MM.1S (cell line): ENCODE data around the gene GRIK4.

Experiments used
- DNase-seq: peaks from one replicate; pipeline ENCODE4 v3.0.0-alpha.2; 2015
- H2AFZ ChIP-seq: fragments of 300-600 bp; sonication (generic); 2 replicates; pipeline ENCODE4 v1.6.0; 2016; ENCODE audit warnings: antibody characterized with exemption, low read length
- H3F3A ChIP-seq: fragments of 300-600 bp; sonication (generic); 2 replicates; pipeline ENCODE4 v1.6.1; 2016; ENCODE audit warnings: mild to moderate bottlenecking, antibody characterized with exemption, low read length, moderate library complexity, mixed read lengths; ENCODE audit not compliant: insufficient read depth
- H3K27ac ChIP-seq: fragments of 300-600 bp; sonication (generic); 2 replicates; pipeline ENCODE4 v1.5.1; 2016; ENCODE audit warnings: mild to moderate bottlenecking, low read length
- H3K27me3 ChIP-seq: fragments of 300-600 bp; sonication (generic); replicated peaks from 2 replicates; pipeline ENCODE4 v1.6.0; 2016; ENCODE audit warnings: low read length; ENCODE audit not compliant: insufficient read depth
- H3K36me3 ChIP-seq: fragments of 300-600 bp; sonication (generic); replicated peaks from 2 replicates; pipeline ENCODE4 v1.6.1; 2016; ENCODE audit warnings: mild to moderate bottlenecking, low read length, mixed read lengths; ENCODE audit not compliant: insufficient read depth
- H3K4me1 ChIP-seq: fragments of 300-600 bp; sonication (generic); 2 replicates; pipeline ENCODE4 v1.6.1; 2016; ENCODE audit warnings: low read length, mixed read lengths
- H3K4me2 ChIP-seq: fragments of 300-600 bp; sonication (generic); 2 replicates; pipeline ENCODE4 v1.6.0; 2016; ENCODE audit warnings: low read depth, low read length
- H3K4me3 ChIP-seq: fragments of 300-600 bp; sonication (generic); 2 replicates; pipeline ENCODE4 v1.5.1; 2016; ENCODE audit warnings: low read length, mixed read lengths
- H3K79me2 ChIP-seq: fragments of 300-600 bp; sonication (generic); 2 replicates; pipeline ENCODE4 v1.6.1; 2016; ENCODE audit warnings: mixed run types, low read length, mixed read lengths
- H3K9ac ChIP-seq: fragments of 300-600 bp; sonication (generic); 2 replicates; pipeline ENCODE4 v1.6.1; 2016; ENCODE audit warnings: low read length, mixed read lengths
- H3K9me2 ChIP-seq: fragments of 300-600 bp; sonication (generic); replicated peaks from 2 replicates; pipeline ENCODE4 v1.6.1; 2016; ENCODE audit warnings: mild to moderate bottlenecking, low read length, mixed read lengths; ENCODE audit not compliant: insufficient read depth
- H3K9me3 ChIP-seq: fragments of 300-600 bp; sonication (generic); replicated peaks from 2 replicates; pipeline ENCODE4 v1.6.1; 2016; ENCODE audit warnings: mild to moderate bottlenecking, low read length, mixed read lengths; ENCODE audit not compliant: insufficient read depth
- H4K20me1 ChIP-seq: fragments of 300-600 bp; sonication (generic); 2 replicates; pipeline ENCODE4 v1.6.1; 2016; ENCODE audit warnings: mild to moderate bottlenecking, low read length, moderate library complexity, mixed read lengths; ENCODE audit not compliant: insufficient read depth
- CTCF ChIP-seq: fragments of 300-600 bp; sonication (generic); IDR thresholded peaks from 2 replicates; pipeline ENCODE4 v1.5.1; 2016; ENCODE audit warnings: antibody characterized with exemption, low read length, mixed read lengths
- EZH2 ChIP-seq: fragments of 300-600 bp; sonication (generic); optimal IDR thresholded peaks from 2 replicates; pipeline ENCODE3; 2017; ENCODE audit warnings: low read depth, mild to moderate bottlenecking, antibody characterized with exemption, low read length, mixed read lengths
- EZH2phosphoT487 ChIP-seq: fragments of 300-600 bp; sonication (generic); IDR thresholded peaks from 2 replicates; pipeline ENCODE4 v1.6.1; 2018; ENCODE audit warnings: antibody characterized with exemption, low read length

The GRIK4 gene

GRCh38 chr11:120574876-120575275 is 63.3 kb downstream of the GRIK4 start:
- no peak overlapping the region for H3K4me2 ChIP-seq
- H3K9me3 ChIP-seq, result no peaks in the 10 kb centered on the region
- no peaks in the 10 kb centered on the region for H3K79me2 ChIP-seq
- H3K4me1 ChIP-seq, result no peaks in the 10 kb centered on the region
- no peaks in the 10 kb centered on the region for H3K9me2 ChIP-seq
- H2AFZ ChIP-seq, result no peak overlapping the region
- H3K4me3 ChIP-seq, result no peak overlapping the region
- no peaks in the 10 kb centered on the region for H3F3A ChIP-seq
- H3K9ac ChIP-seq, result no peak overlapping the region
- TF ChIP-seq EZH2 (no peak), CTCF (no peak), EZH2phosphoT487 (no peak)
- no peaks in the 10 kb centered on the region for H4K20me1 ChIP-seq
- DNase-seq, result no peak
- no peak overlapping the region for H3K27ac ChIP-seq
- H3K36me3 ChIP-seq, result no peaks in the 10 kb centered on the region
- no peaks in the 10 kb centered on the region for H3K27me3 ChIP-seq

GRCh38 chr11:120575461-120575860 is 63.9 kb downstream of the GRIK4 start:
- Histone ChIP-seq H3K4me1 (no peaks in the 10 kb centered on the region), H3K4me3 (no peak overlapping the region), H3K9me2 (no peaks in the 10 kb centered on the region), H3K4me2 (no peak overlapping the region), H4K20me1 (no peaks in the 10 kb centered on the region), H3K79me2 (no peaks in the 10 kb centered on the region), H3K27me3 (no peaks in the 10 kb centered on the region), H2AFZ (no peak overlapping the region), H3K27ac (no peak overlapping the region), H3K9ac (no peak overlapping the region), H3K9me3 (no peaks in the 10 kb centered on the region), H3F3A (no peaks in the 10 kb centered on the region), H3K36me3 (no peaks in the 10 kb centered on the region)
- no peak for DNase-seq
- TF ChIP-seq EZH2phosphoT487 (no peak), CTCF (no peak), EZH2 (no peak)

GRCh38 chr11:120576606-120577005 is 65.1 kb downstream of the GRIK4 start:
- no peaks in the 10 kb centered on the region for H3K9me2 ChIP-seq
- no peak overlapping the region for H3K9ac ChIP-seq
- H4K20me1 ChIP-seq, result no peaks in the 10 kb centered on the region
- DNase-seq, result no peak
- H3K36me3 ChIP-seq, result no peaks in the 10 kb centered on the region
- no peak overlapping the region for H2AFZ ChIP-seq
- H3K79me2 ChIP-seq, result no peaks in the 10 kb centered on the region
- H3K27ac ChIP-seq, result no peak overlapping the region
- H3F3A ChIP-seq, result no peaks in the 10 kb centered on the region
- no peaks in the 10 kb centered on the region for H3K27me3 ChIP-seq
- TF ChIP-seq EZH2phosphoT487 (no peak), CTCF (no peak), EZH2 (no peak)
- H3K4me2 ChIP-seq, result no peak overlapping the region
- no peak overlapping the region for H3K4me3 ChIP-seq
- H3K9me3 ChIP-seq, result no peaks in the 10 kb centered on the region
- H3K4me1 ChIP-seq, result 0 out of 2 replicates have a peak, but pooled peaks cover 3% of the 10 kb centered on the region
